ENCODE results near the gene MNT. TPM values are rescaled to one million over a fixed set of nuclear protein-coding genes. Genes with fewer than 3 reads are reported as not detected.
A peak's percentile ranks its signal among the peaks of the same experiment; 100 is the strongest.

The MNT gene
- total RNA-seq, 6 donors from 2014 or later = 14.9 to 68.1 (median 38.6) TPM

DNA sequence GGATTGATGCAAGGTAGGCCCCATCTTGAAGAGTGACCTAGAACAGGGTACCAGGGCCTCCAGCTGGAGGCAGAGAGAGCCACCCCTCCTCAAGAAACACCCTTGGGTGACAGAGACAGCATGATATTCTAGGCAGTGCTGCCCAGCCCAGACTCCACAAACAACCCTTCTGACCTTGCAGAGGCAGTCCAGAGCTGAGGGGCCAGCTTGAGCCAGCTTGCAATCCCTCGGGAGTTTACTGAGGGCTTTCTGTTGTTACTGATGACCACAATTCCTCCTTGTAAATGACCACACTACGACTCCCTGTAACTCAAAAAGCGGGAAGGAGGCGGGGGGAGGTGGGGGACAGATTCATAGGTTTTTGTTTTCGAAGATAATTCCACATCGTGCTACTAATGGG is 18.6 kb upstream of the MNT start:
- ATAC-seq (ENCODE audit: low FRiP score in 2 of 2) = no peak
- peaks cover 0 to 41% (median 16%) of the 10 kb centered on the region in 4 donors for H3K36me3 ChIP-seq
- no peak for DNase-seq
- H3K9me3 ChIP-seq = no peaks in the 10 kb centered on the region
- no peaks in the 10 kb centered on the region for H3K27me3 ChIP-seq
- H3K4me1 ChIP-seq = peaks cover 4 to 11% (median 10%) of the 10 kb centered on the region in 4 donors
- H3K27ac ChIP-seq = peak overlapping the region in 2 of 4 donors; percentile 45 to 74
- 88 to 91% methylated on average over 5 to 6 of the region's 6 CpGs for WGBS, 2 donors
- TF ChIP-seq POLR2A (IDR thresholded peaks at IDR 0.05) (no peak), EP300 (IDR thresholded peaks at IDR 0.05) (no peak), POLR2AphosphoS5 (IDR thresholded peaks at IDR 0.05) (no peak)
- TF ChIP-seq, protein P1, sequence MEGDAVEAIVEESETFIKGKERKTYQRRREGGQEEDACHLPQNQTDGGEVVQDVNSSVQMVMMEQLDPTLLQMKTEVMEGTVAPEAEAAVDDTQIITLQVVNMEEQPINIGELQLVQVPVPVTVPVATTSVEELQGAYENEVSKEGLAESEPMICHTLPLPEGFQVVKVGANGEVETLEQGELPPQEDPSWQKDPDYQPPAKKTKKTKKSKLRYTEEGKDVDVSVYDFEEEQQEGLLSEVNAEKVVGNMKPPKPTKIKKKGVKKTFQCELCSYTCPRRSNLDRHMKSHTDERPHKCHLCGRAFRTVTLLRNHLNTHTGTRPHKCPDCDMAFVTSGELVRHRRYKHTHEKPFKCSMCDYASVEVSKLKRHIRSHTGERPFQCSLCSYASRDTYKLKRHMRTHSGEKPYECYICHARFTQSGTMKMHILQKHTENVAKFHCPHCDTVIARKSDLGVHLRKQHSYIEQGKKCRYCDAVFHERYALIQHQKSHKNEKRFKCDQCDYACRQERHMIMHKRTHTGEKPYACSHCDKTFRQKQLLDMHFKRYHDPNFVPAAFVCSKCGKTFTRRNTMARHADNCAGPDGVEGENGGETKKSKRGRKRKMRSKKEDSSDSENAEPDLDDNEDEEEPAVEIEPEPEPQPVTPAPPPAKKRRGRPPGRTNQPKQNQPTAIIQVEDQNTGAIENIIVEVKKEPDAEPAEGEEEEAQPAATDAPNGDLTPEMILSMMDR (IDR thresholded peaks at IDR 0.05) = no peak
- no peak overlapping the region for H3K4me3 ChIP-seq

DNA sequence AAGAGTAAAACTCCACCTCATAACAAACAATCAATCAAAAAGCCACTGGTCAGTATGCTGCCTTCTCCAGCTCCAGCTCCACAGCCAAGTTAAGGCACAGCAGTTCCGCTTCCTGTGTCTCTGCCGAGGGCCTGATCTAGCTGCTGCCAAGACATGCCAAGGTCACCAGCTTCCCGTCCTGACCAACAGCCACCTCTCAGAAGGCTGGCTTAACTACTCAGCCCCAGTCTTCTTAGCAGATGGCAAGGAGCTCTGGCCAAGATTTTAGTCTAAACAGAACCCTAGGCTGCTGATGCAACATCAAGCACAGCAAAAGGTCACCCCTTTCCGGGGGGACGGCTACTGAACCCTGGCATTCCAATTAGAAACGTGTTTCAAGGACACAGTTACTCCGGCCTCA is 17.7 kb upstream of the MNT start:
- peak overlapping the region; percentile 35 to 74 (median 48) for H3K27ac ChIP-seq
- 62% methylated on average over 4 to 7 of the region's 7 CpGs for WGBS, 2 donors
- no peaks in the 10 kb centered on the region for H3K9me3 ChIP-seq
- DNase-seq (no peak), ATAC-seq (ENCODE audit: low FRiP score in 2 of 2) (no peak)
- peaks cover 4 to 11% (median 10%) of the 10 kb centered on the region in 4 donors for H3K4me1 ChIP-seq
- TF ChIP-seq POLR2AphosphoS5 (IDR thresholded peaks at IDR 0.05) = peak in 1 of 2 donors; percentile 21
- TF ChIP-seq EP300 (IDR thresholded peaks at IDR 0.05) = no peak
- TF ChIP-seq, protein P1 (IDR thresholded peaks at IDR 0.05) = no peak
- TF ChIP-seq POLR2A (IDR thresholded peaks at IDR 0.05) = no peak
- no peaks in the 10 kb centered on the region for H3K27me3 ChIP-seq
- peaks cover 0 to 50% (median 16%) of the 10 kb centered on the region in 4 donors for H3K36me3 ChIP-seq
- H3K4me3 ChIP-seq = no peak overlapping the region

DNA sequence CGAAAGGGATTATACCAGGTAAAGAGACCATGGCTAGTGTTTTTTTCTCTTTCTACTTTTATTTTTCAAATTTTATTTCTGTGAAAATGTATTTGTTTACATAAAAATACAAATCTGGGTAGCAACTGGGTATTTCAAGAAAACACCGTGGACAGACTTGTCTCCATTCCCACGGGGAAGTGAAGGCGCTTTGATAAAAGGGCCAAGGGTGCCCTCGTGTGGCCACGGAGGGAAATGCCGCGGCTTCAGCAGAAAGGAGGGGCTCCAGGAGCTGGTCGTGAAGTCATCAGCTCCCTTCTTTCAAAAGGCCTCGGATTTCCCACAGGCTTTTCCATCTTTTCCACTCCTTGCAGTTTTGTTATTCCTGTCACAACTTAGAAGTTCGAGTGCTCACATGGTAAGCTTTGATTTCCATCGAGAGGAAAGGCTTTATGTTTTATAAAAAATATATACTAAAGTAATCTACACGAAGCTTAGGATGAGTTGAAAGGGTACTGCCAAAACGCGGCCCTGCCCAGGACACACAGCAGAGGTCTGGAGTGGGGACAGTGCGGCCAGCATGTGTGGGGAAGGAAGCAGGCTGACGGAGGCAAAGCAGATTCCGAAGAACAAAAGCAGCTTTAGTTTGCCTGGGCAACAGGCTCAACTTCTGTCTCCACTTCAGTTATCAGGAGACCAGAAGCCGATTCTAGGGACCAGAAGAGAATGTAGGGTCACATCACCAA is 15.3 kb upstream of the MNT start:
- H3K9me3 ChIP-seq = no peaks in the 10 kb centered on the region
- TF ChIP-seq, protein P1 (IDR thresholded peaks at IDR 0.05) = peak; percentile 89 to 99 (median 94)
- TF ChIP-seq POLR2AphosphoS5 (IDR thresholded peaks at IDR 0.05) = peak in 1 of 2 donors; percentile 62
- TF ChIP-seq EP300 (IDR thresholded peaks at IDR 0.05) = no peak
- no peak for TF ChIP-seq POLR2A (IDR thresholded peaks at IDR 0.05)
- no peak overlapping the region for H3K4me3 ChIP-seq
- 35% methylated on average over 19 of the region's 19 CpGs for WGBS, 2 donors
- H3K27me3 ChIP-seq = no peaks in the 10 kb centered on the region
- DNase-seq = peak; percentile 90 to 95
- peaks cover 0 to 43% (median 16%) of the 10 kb centered on the region in 4 donors for H3K36me3 ChIP-seq
- peaks cover 4 to 11% (median 10%) of the 10 kb centered on the region in 4 donors for H3K4me1 ChIP-seq
- no peak overlapping the region for H3K27ac ChIP-seq
- ATAC-seq (ENCODE audit: low FRiP score in 2 of 2) = peak; percentile 83 to 94

DNA sequence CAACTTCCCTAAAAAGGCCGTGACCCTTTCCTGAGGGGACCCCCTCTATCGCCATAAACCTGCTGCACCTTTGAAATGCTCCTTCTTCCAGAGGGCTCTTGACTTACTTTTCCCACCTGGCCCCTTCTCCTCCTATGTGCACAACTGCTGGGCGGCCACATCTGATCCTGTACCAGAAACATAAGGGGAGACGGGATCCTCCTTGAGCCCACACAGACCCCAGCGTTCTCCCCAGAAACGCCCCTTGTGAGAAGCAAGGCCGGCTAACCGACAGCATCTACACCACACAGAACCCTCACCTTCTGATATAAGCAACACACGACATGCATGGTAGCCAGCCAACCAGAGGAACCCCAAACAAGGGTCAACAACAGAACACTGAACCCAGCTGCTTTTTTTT is 14.2 kb upstream of the MNT start:
- ATAC-seq (ENCODE audit: low FRiP score in 2 of 2) = no peak
- DNase-seq = no peak
- 85 to 86% methylated on average over 9 of the region's 9 CpGs for WGBS, 2 donors
- no peak overlapping the region for H3K27ac ChIP-seq
- no peaks in the 10 kb centered on the region for H3K27me3 ChIP-seq
- H3K4me1 ChIP-seq = peaks cover 4 to 11% (median 10%) of the 10 kb centered on the region in 4 donors
- peaks cover 0 to 33% (median 8%) of the 10 kb centered on the region in 4 donors for H3K36me3 ChIP-seq
- TF ChIP-seq POLR2A (IDR thresholded peaks at IDR 0.05) = no peak
- no peaks in the 10 kb centered on the region for H3K9me3 ChIP-seq
- H3K4me3 ChIP-seq = no peak overlapping the region

DNA sequence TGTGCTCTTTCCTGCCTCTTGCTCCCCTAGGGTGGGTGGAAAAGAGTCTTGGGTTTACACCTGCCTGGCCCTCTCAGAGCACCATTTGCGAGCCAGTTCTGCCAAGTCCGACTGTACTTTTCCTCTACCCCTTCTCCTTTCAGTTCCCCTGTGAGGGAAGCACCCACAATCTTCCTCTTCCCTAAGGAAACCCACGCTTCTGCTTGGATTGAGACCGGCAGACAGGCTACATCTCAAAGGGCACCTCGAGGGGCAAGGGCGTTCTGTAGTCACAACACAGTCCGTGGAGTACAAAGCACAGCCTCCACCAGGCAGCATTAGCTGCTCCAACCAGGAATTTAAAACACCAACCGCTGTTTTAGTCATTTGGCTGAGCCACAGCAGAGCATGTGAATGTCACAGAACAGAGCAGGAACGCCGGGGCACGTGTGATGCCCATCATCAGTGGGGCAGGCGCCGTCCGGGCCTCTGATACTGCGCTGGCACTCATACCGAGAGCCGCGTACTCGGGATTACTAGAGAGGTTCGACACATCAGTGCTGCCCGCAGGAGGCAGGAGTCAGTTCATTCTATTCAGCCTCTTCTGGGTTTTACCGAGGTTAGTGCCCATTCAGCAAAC is 13.7 kb upstream of the MNT start:
- Histone ChIP-seq H3K27me3 (no peaks in the 10 kb centered on the region), H3K27ac (no peak overlapping the region), H3K4me1 (peaks cover 4 to 11% (median 9%) of the 10 kb centered on the region in 4 donors), H3K36me3 (peaks cover 0 to 27% (median 3%) of the 10 kb centered on the region in 4 donors), H3K9me3 (no peaks in the 10 kb centered on the region), H3K4me3 (no peak overlapping the region)
- DNase-seq (peak in 1 of 2 donors; percentile 63), ATAC-seq (ENCODE audit: low FRiP score in 2 of 2) (no peak)
- WGBS, 2 donors = 95 to 96% methylated on average over 21 to 22 of the region's 22 CpGs
- TF ChIP-seq POLR2AphosphoS5 (IDR thresholded peaks at IDR 0.05) (no peak), POLR2A (IDR thresholded peaks at IDR 0.05) (no peak), EP300 (IDR thresholded peaks at IDR 0.05) (no peak)
- TF ChIP-seq, protein P1 (IDR thresholded peaks at IDR 0.05) = no peak
